Uterus (tissue), 2 donors: Measurements from ENCODE around the gene WNT9A.

ENCODE experiments used
- POLR2A ChIP-seq, 2 donors: fragments of 450-650 bp; IDR thresholded peaks; one replicate each; pipeline ENCODE4 v1.6.1; 2016; ENCODE audit warnings: antibody characterized with exemption in 2 of 2, mild to moderate bottlenecking in 1 of 2, moderate library complexity in 1 of 2
- TF ChIP-seq, protein P1 (sequence below), 4 experiments: fragments of 200-600 bp in 2 of 4; fragments of 450-650 bp in 2 of 4; sonication (generic) in 2 of 4; IDR thresholded peaks; one replicate each; pipeline ENCODE4 v1.5.1; 2016 to 2019; ENCODE audit warnings: antibody characterized with exemption in 4 of 4, mild to moderate bottlenecking in 2 of 4, moderate library complexity in 1 of 4

DNA sequence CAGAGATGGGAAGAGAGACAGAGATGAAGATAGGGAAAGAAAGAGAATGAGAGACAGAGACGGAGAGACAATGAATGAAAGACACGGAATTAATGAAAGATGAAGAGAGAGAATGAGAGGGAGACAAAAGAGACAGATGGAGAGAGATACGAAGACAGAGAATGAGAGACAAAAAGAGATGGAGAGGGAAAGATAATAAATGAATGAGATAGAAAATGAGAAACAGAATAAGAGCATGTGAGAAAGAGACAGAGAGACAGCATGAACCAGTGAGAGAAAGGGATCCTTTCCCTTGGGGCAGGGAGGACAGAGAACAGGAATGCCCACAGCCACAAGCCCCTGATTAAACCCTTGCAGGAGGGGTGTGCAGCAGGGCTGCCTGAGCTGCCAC, 5.3 kb upstream of the WNT9A start:
- TF ChIP-seq, protein P1, sequence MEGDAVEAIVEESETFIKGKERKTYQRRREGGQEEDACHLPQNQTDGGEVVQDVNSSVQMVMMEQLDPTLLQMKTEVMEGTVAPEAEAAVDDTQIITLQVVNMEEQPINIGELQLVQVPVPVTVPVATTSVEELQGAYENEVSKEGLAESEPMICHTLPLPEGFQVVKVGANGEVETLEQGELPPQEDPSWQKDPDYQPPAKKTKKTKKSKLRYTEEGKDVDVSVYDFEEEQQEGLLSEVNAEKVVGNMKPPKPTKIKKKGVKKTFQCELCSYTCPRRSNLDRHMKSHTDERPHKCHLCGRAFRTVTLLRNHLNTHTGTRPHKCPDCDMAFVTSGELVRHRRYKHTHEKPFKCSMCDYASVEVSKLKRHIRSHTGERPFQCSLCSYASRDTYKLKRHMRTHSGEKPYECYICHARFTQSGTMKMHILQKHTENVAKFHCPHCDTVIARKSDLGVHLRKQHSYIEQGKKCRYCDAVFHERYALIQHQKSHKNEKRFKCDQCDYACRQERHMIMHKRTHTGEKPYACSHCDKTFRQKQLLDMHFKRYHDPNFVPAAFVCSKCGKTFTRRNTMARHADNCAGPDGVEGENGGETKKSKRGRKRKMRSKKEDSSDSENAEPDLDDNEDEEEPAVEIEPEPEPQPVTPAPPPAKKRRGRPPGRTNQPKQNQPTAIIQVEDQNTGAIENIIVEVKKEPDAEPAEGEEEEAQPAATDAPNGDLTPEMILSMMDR (IDR thresholded peaks at IDR 0.05), result no peak
- TF ChIP-seq POLR2A (IDR thresholded peaks at IDR 0.05), result no peak
